Stomach (tissue), 9 donors: ENCODE results near the gene TMEM43. TPM values are rescaled to one million over a fixed set of nuclear protein-coding genes. Genes with fewer than 3 reads are reported as not detected.

Experiments
- DNase-seq, 2 donors: peaks; one replicate each; pipeline versions ENCODE4 v3.0.0 to v3.0.0-alpha.2; 2013 to 2019
- H3K27ac ChIP-seq, 5 donors: fragments of 200-600 bp in 4 of 5; sonication (generic) in 4 of 5; one replicate each; pipeline ENCODE4 v1.5.1; 2013 to 2019; ENCODE audit warnings: mild to moderate bottlenecking in 1 of 5, moderate library complexity in 1 of 5
- H3K27me3 ChIP-seq, 3 donors: fragments of 200-600 bp; sonication (generic); one replicate each; pipeline ENCODE4 v1.5.1; 2017 to 2019; ENCODE audit warnings: mixed run types in 1 of 3
- H3K36me3 ChIP-seq, 4 donors: fragments of 200-600 bp; sonication (generic); 1 replicate in 3 of 4; 2 replicates in 1 of 4; pipeline ENCODE4 v1.5.1; 2016 to 2019
- H3K4me1 ChIP-seq, 4 donors: fragments of 200-600 bp; sonication (generic); one replicate each; pipeline ENCODE4 v1.5.1; 2016 to 2019
- H3K4me3 ChIP-seq, 4 donors: fragments of 200-600 bp; sonication (generic) in 3 of 4; one replicate each; pipeline ENCODE4 v1.5.1; 2016 to 2019; ENCODE audit warnings: mild to moderate bottlenecking in 1 of 4
- H3K9me3 ChIP-seq, 4 donors: fragments of 200-600 bp; sonication (generic); one replicate each; pipeline ENCODE4 v1.5.1; 2016 to 2019
- CTCF ChIP-seq, 7 experiments: fragments of 450-650 bp in 4 of 7; fragments of 200-600 bp in 3 of 7; sonication (generic) in 3 of 7; IDR thresholded peaks; one replicate each; pipeline ENCODE4 v1.5.1; 2016 to 2019; ENCODE audit warnings: antibody characterized with exemption in 7 of 7, control low read depth in 2 of 7, mild to moderate bottlenecking in 1 of 7
- EP300 ChIP-seq: sonication (generic); formaldehyde crosslinking; IDR thresholded peaks from one replicate; pipeline ENCODE4 v1.6.1; 2017; ENCODE audit warnings: antibody characterized with exemption
- POLR2A ChIP-seq, 4 donors: fragments of 450-650 bp; IDR thresholded peaks; one replicate each; pipeline ENCODE4 v1.6.1; 2016; ENCODE audit warnings: antibody characterized with exemption in 4 of 4, control low read depth in 2 of 4, mild to moderate bottlenecking in 1 of 4, moderate library complexity in 1 of 4
- POLR2AphosphoS5 ChIP-seq, 3 donors: sonication (generic); formaldehyde crosslinking; IDR thresholded peaks; one replicate each; pipeline ENCODE4 v1.6.1; 2016; ENCODE audit warnings: antibody characterized with exemption in 3 of 3
- WGBS, 5 donors: extraction: QIAGEN DNeasy Blood & Tissue Kit in 3 of 5; methylation state at CpG; one replicate each; pipeline versions ENCODE4 v1.1.5 to v1.1.7; 2013 to 2018; 5-methylcytosine and 5-hydroxymethylcytosine counted together
- intact Hi-C: fragments of 100-400 bp; cut with DNase I; formaldehyde crosslinking; loops from one replicate; pipeline ENCODE4 v1.15.1; 2023; ENCODE audit warnings: low total_unique reads
- polyA plus RNA-seq, 3 donors: library from polyadenylated mRNA; stranded (reverse); fragments of 200-250 nt; gene quantifications; one replicate each; pipeline ENCODE4 v1.2.3, GENCODE V29; 2013
- total RNA-seq, 5 donors: library from RNA; depleted of rRNA; stranded (reverse); fragments of >200 nt; gene quantifications; one replicate each; pipeline versions ENCODE4 v1.1.0 to v1.2.3, GENCODE V29; 2014 to 2016
- donor health status: healthy with polysubstance abuse.
- donor health status: Bipolar disorder and iron deficiency.
- donor health status: healthy.

Gene TMEM43
- total and polyA plus RNA-seq, 8 donors, result 12.6 to 67.4 (median 37.3) TPM

- peaks cover 22 to 46% (median 33%) of the 10 kb centered on the region in 4 donors for H3K4me1 ChIP-seq
- peaks cover 35 to 74% (median 72%) of the 10 kb centered on the region in 4 donors for H3K36me3 ChIP-seq
- DNase-seq, result peak in 1 of 2 donors; percentile 20
- no peaks in the 10 kb centered on the region for H3K27me3 ChIP-seq
- peak overlapping the region in 4 of 5 donors; percentile 81 to 92 (median 88) for H3K27ac ChIP-seq
- WGBS, 5 donors, result 84 to 95% (median 87%) methylated on average over 9 to 10 of the region's 10 CpGs
- H3K9me3 ChIP-seq, result no peaks in the 10 kb centered on the region
- intact Hi-C loops, result no loop called here
- TF ChIP-seq POLR2AphosphoS5 (IDR thresholded peaks at IDR 0.05) (no peak), CTCF (IDR thresholded peaks at IDR 0.05) (no peak), EP300 (no peak), POLR2A (IDR thresholded peaks at IDR 0.05) (no peak)
- no peak overlapping the region for H3K4me3 ChIP-seq
Observed at GRCh38 chr3:14145670-14146380, 21.0 kb downstream of the TMEM43 start.

GRCh38 chr3:14146381-14147065, 21.7 kb downstream of the TMEM43 start:
- H3K9me3 ChIP-seq, result no peaks in the 10 kb centered on the region
- H3K4me1 ChIP-seq, result peaks cover 22 to 44% (median 33%) of the 10 kb centered on the region in 4 donors
- H3K27me3 ChIP-seq, result no peaks in the 10 kb centered on the region
- peak overlapping the region in 4 of 5 donors; percentile 27 to 92 (median 88) for H3K27ac ChIP-seq
- H3K4me3 ChIP-seq, result no peak overlapping the region
- peaks cover 35 to 74% (median 72%) of the 10 kb centered on the region in 4 donors for H3K36me3 ChIP-seq
- intact Hi-C loops, result no loop called here
- WGBS, 5 donors, result 85 to 92% (median 90%) methylated on average over 9 to 10 of the region's 10 CpGs
- no peak for TF ChIP-seq POLR2AphosphoS5 (IDR thresholded peaks at IDR 0.05)
- TF ChIP-seq EP300, result no peak
- peak in 1 of 2 donors; percentile 2 for DNase-seq

GRCh38 chr3:14147066-14147435, 22.2 kb downstream of the TMEM43 start:
- DNase-seq, result no peak
- Histone ChIP-seq H3K27me3 (no peaks in the 10 kb centered on the region), H3K4me3 (no peak overlapping the region), H3K9me3 (no peaks in the 10 kb centered on the region), H3K4me1 (peaks cover 22 to 42% (median 33%) of the 10 kb centered on the region in 4 donors), H3K36me3 (peaks cover 35 to 74% (median 72%) of the 10 kb centered on the region in 4 donors), H3K27ac (peak overlapping the region in 1 of 5 donors; percentile 92)
- intact Hi-C loops, result no loop called here
- WGBS, 5 donors, result 85 to 98% (median 96%) methylated on average over 4 to 5 of the region's 5 CpGs
- TF ChIP-seq POLR2AphosphoS5 (IDR thresholded peaks at IDR 0.05) (no peak), CTCF (IDR thresholded peaks at IDR 0.05) (no peak), POLR2A (IDR thresholded peaks at IDR 0.05) (no peak), EP300 (no peak)

- no peak overlapping the region for H3K4me3 ChIP-seq
- no peak overlapping the region for H3K27ac ChIP-seq
- intact Hi-C loops, result no loop called here
- DNase-seq, result no peak
- TF ChIP-seq POLR2A (IDR thresholded peaks at IDR 0.05) (no peak), CTCF (IDR thresholded peaks at IDR 0.05) (no peak), EP300 (no peak), POLR2AphosphoS5 (IDR thresholded peaks at IDR 0.05) (no peak)
- no peaks in the 10 kb centered on the region for H3K27me3 ChIP-seq
- peaks cover 22 to 39% (median 31%) of the 10 kb centered on the region in 4 donors for H3K4me1 ChIP-seq
- peaks cover 33 to 74% (median 72%) of the 10 kb centered on the region in 4 donors for H3K36me3 ChIP-seq
- no peaks in the 10 kb centered on the region for H3K9me3 ChIP-seq
- 82 to 91% (median 88%) methylated on average over 12 of the region's 12 CpGs for WGBS, 5 donors
Observed at GRCh38 chr3:14147617-14148016, 22.8 kb downstream of the TMEM43 start.
